Adrenal gland (tissue), 12 donors: ENCODE results near the gene DOCK3. TPM values are rescaled to one million over a fixed set of nuclear protein-coding genes. Genes with fewer than 3 reads are reported as not detected.

Source experiments
- DNase-seq, 7 donors: peaks; one replicate each; pipeline ENCODE4 v3.0.0-alpha.2; 2019 to 2020
- H3K27ac ChIP-seq, 5 donors: fragments of 200-600 bp; sonication (generic) in 4 of 5; 1 replicate in 3 of 5; 2 replicates in 2 of 5; pipeline versions ENCODE4 v1.5.1 to v1.8.0; 2016 to 2020; ENCODE audit warnings: mild to moderate bottlenecking in 1 of 5
- H3K27me3 ChIP-seq: fragments of 200-600 bp; 2 replicates; pipeline ENCODE4 v1.8.0; 2021
- H3K36me3 ChIP-seq, 2 donors: fragments of 200-600 bp; replicated peaks in 1 of 2; 1 replicate in 1 of 2; 2 replicates in 1 of 2; pipeline versions ENCODE4 v1.5.1 to v1.8.0; 2018 to 2022
- H3K4me1 ChIP-seq, 2 donors: fragments of 200-600 bp; replicated peaks in 1 of 2; 1 replicate in 1 of 2; 2 replicates in 1 of 2; pipeline versions ENCODE4 v1.5.1 to v1.8.0; 2018 to 2021
- H3K4me3 ChIP-seq, 4 donors: fragments of 200-600 bp; sonication (generic) in 3 of 4; one replicate each; pipeline ENCODE4 v1.5.1; 2016 to 2018
- H3K9me3 ChIP-seq, 3 donors: fragments of 200-600 bp; sonication (generic) in 1 of 3; replicated peaks in 1 of 3; 1 replicate in 2 of 3; 2 replicates in 1 of 3; pipeline versions ENCODE4 v1.5.1 to v1.8.0; 2016 to 2021
- POLR2A ChIP-seq, 2 donors: fragments of 450-650 bp; IDR thresholded peaks; one replicate each; pipeline ENCODE4 v1.6.1; 2017; ENCODE audit warnings: antibody characterized with exemption in 2 of 2, mild to moderate bottlenecking in 2 of 2, moderate library complexity in 1 of 2
- WGBS, 4 donors: extraction: QIAGEN DNeasy Blood & Tissue Kit in 2 of 4; methylation state at CpG; one replicate each; pipeline versions ENCODE4 v1.1.5 to v1.1.7; 2013 to 2017; 5-methylcytosine and 5-hydroxymethylcytosine counted together
- intact Hi-C, 2 donors: fragments of 100-400 bp; cut with DNase I; formaldehyde crosslinking; loops; one replicate each; pipeline versions ENCODE4 v1.14.1 to v1.15.0; 2022 to 2023
- polyA plus RNA-seq, 3 donors: library from polyadenylated mRNA; stranded (reverse); fragments of 200-250 nt in 2 of 3; fragments of 350-450 nt in 1 of 3; fragmentation: Illumina TruSeq in 1 of 3; extraction: RNeasy Lipid Tissue Mini Kit (QIAGEN cat#74804) in 1 of 3; gene quantifications; one replicate each; pipeline ENCODE4 v1.2.3, GENCODE V29; 2013 to 2014
- total RNA-seq, 9 donors: library from RNA; depleted of rRNA in 4 of 9; stranded (reverse); fragments of >200 nt in 4 of 9; fragments of 120-200 nt in 1 of 9; fragmentation: NEBNext Ultra II Directional in 1 of 9; extraction: Animal tissue kit (Norgen Biotek cat#: 25700) in 1 of 9; gene quantifications; one replicate each; pipeline versions ENCODE4 v1.1.0 to v1.2.4, GENCODE V29; 2013 to 2023
- TF ChIP-seq, protein P1 (sequence below), 6 experiments: fragments of 450-650 bp in 4 of 6; fragments of 200-600 bp in 2 of 6; sonication (generic) in 1 of 6; IDR thresholded peaks; 1 replicate in 5 of 6; 2 replicates in 1 of 6; pipeline versions ENCODE4 v1.5.1 to v1.8.0; 2016 to 2021; ENCODE audit warnings: antibody characterized with exemption in 6 of 6, mild to moderate bottlenecking in 2 of 6, moderate library complexity in 1 of 6
- donor health status: healthy with polysubstance abuse.
- donor health status: Bipolar disorder and iron deficiency.
- donor health status: DM: yes; HTN: yes; CAD: no.
- donor health status: DM: no; HTN: no; CAD: no.
- donor health status: DM: no; HTN: no; CAD: no.
- donor health status: DM: yes; HTN: yes; CAD: no.

Gene DOCK3
- total and polyA plus RNA-seq, 12 donors = 0.72 to 8.6 (median 2.9) TPM

DNA sequence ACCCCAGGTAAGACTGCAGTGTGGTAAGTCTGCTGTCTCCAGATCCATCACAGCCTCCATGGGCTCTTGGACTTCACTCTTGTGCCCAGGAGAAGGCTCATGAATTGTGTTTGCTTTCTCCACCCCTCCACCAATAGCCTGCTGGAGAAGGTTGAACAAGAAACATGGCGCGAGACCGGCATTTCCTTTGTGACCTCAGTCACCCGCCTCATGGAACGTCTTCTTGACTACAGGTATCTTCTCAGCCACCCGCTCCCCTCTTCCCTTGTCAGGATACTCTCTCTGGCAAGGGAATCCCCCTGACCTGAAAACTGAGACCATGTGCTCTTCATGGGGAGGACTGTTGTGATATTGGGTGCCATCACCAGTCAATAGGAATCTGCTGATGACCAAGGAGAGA lies 658.3 kb downstream of the DOCK3 start:
- no peaks in the 10 kb centered on the region for H3K9me3 ChIP-seq
- DNase-seq = no peak
- H3K27ac ChIP-seq = no peak overlapping the region
- no peak overlapping the region for H3K4me3 ChIP-seq
- H3K4me1 ChIP-seq = no peaks in the 10 kb centered on the region
- intact Hi-C loops = no loop called here
- H3K36me3 ChIP-seq = no peaks in the 10 kb centered on the region
- H3K27me3 ChIP-seq = no peaks in the 10 kb centered on the region
- WGBS, 4 donors = 94 to 99% (median 97%) methylated on average over 6 of the region's 6 CpGs
- no peak for TF ChIP-seq POLR2A (IDR thresholded peaks at IDR 0.05)
- TF ChIP-seq, protein P1, sequence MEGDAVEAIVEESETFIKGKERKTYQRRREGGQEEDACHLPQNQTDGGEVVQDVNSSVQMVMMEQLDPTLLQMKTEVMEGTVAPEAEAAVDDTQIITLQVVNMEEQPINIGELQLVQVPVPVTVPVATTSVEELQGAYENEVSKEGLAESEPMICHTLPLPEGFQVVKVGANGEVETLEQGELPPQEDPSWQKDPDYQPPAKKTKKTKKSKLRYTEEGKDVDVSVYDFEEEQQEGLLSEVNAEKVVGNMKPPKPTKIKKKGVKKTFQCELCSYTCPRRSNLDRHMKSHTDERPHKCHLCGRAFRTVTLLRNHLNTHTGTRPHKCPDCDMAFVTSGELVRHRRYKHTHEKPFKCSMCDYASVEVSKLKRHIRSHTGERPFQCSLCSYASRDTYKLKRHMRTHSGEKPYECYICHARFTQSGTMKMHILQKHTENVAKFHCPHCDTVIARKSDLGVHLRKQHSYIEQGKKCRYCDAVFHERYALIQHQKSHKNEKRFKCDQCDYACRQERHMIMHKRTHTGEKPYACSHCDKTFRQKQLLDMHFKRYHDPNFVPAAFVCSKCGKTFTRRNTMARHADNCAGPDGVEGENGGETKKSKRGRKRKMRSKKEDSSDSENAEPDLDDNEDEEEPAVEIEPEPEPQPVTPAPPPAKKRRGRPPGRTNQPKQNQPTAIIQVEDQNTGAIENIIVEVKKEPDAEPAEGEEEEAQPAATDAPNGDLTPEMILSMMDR (IDR thresholded peaks at IDR 0.05) = no peak

DNA sequence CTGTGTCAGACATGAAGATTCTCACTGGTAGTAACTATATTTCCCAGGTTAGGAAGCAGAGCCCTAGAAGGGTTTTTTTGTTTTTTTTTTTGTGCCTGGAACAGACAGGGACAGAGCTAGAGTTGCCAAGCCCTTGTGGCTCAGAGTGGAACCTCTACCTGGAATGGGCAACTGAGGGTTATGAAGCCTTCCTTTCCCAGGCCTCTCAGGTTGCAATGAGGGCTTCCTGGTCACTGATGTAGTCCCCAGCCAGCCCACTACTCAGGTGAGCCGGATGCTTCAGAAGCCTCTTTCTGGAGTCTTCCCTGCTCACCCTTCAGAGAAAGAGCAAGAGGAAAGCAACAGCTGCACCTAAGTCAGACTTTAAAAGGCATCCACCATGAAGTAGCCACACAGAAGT lies 661.5 kb downstream of the DOCK3 start:
- Histone ChIP-seq H3K36me3 (no peaks in the 10 kb centered on the region), H3K9me3 (no peaks in the 10 kb centered on the region), H3K27me3 (no peaks in the 10 kb centered on the region), H3K27ac (no peak overlapping the region), H3K4me3 (no peak overlapping the region), H3K4me1 (peaks cover 19% of the 10 kb centered on the region in 2 donors)
- 93 to 100% (median 98%) methylated on average over 1 of the region's 1 CpG for WGBS, 4 donors
- no peak for DNase-seq
- TF ChIP-seq, protein P1 (IDR thresholded peaks at IDR 0.05) = no peak
- TF ChIP-seq POLR2A (IDR thresholded peaks at IDR 0.05) = no peak
- intact Hi-C loops = no loop called here

DNA sequence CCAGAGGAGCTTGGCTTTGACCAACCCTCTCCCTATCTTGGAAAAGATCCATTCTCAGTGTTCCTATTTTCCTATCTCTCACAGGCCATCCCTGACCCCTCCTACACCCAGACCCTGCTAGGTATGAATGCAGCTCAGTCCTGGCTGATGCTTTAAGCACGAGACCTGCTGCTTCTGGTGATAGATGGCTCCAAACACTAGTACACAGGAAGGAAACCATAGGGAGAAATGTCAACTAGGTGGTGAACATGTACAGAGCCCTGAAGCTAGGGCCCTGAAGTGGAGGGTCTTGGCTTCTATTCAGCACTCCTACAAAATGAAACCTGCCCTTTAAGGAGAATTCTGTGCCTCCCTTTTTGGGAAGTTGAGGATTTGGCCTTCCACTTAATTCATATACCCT lies 662.9 kb downstream of the DOCK3 start:
- H3K27me3 ChIP-seq = no peaks in the 10 kb centered on the region
- 50 to 100% (median 82%) methylated on average over 1 of the region's 1 CpG for WGBS, 4 donors
- DNase-seq = no peak
- TF ChIP-seq POLR2A (IDR thresholded peaks at IDR 0.05) = no peak
- TF ChIP-seq, protein P1 (IDR thresholded peaks at IDR 0.05) = no peak
- H3K4me1 ChIP-seq = peaks cover 19% of the 10 kb centered on the region in 2 donors
- no peaks in the 10 kb centered on the region for H3K36me3 ChIP-seq
- intact Hi-C loops = no loop called here
- H3K9me3 ChIP-seq = no peaks in the 10 kb centered on the region
- no peak overlapping the region for H3K4me3 ChIP-seq
- H3K27ac ChIP-seq = no peak overlapping the region

DNA sequence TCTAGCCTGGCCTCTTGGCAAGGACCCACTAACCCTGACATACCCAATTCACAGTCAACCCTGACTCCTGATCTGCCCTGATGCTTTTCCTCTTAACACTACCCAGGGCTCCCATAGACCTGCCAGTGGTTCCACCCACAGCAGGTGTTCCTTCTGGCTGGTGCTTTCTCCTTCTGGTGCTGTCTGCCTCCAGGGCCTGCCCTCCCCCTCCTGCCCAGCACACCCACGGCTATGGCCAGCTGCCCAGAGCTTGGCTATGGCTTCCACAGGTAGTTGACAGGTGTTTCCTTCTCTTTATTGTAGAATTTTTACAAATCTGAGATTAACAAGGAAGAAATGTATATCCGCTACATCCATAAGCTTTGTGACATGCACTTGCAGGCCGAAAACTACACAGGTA lies 663.9 kb downstream of the DOCK3 start:
- intact Hi-C loops = no loop called here
- no peaks in the 10 kb centered on the region for H3K36me3 ChIP-seq
- no peaks in the 10 kb centered on the region for H3K27me3 ChIP-seq
- H3K4me1 ChIP-seq = peaks cover 19% of the 10 kb centered on the region in 2 donors
- 82 to 91% (median 89%) methylated on average over 3 of the region's 3 CpGs for WGBS, 4 donors
- no peaks in the 10 kb centered on the region for H3K9me3 ChIP-seq
- H3K4me3 ChIP-seq = no peak overlapping the region
- H3K27ac ChIP-seq = no peak overlapping the region
- no peak for TF ChIP-seq POLR2A (IDR thresholded peaks at IDR 0.05)
- TF ChIP-seq, protein P1 (IDR thresholded peaks at IDR 0.05) = no peak
- no peak for DNase-seq
